MM.1S (cell line): ENCODE measurements around the gene PRRX2.

Experiments
- DNase-seq: peaks from one replicate; pipeline ENCODE4 v3.0.0-alpha.2; 2015
- H2AFZ ChIP-seq: fragments of 300-600 bp; sonication (generic); 2 replicates; pipeline ENCODE4 v1.6.0; 2016; ENCODE audit warnings: antibody characterized with exemption, low read length
- H3F3A ChIP-seq: fragments of 300-600 bp; sonication (generic); 2 replicates; pipeline ENCODE4 v1.6.1; 2016; ENCODE audit warnings: mild to moderate bottlenecking, antibody characterized with exemption, low read length, moderate library complexity, mixed read lengths; ENCODE audit not compliant: insufficient read depth
- H3K27ac ChIP-seq: fragments of 300-600 bp; sonication (generic); 2 replicates; pipeline ENCODE4 v1.5.1; 2016; ENCODE audit warnings: mild to moderate bottlenecking, low read length
- H3K27me3 ChIP-seq: fragments of 300-600 bp; sonication (generic); replicated peaks from 2 replicates; pipeline ENCODE4 v1.6.0; 2016; ENCODE audit warnings: low read length; ENCODE audit not compliant: insufficient read depth
- H3K36me3 ChIP-seq: fragments of 300-600 bp; sonication (generic); replicated peaks from 2 replicates; pipeline ENCODE4 v1.6.1; 2016; ENCODE audit warnings: mild to moderate bottlenecking, low read length, mixed read lengths; ENCODE audit not compliant: insufficient read depth
- H3K4me1 ChIP-seq: fragments of 300-600 bp; sonication (generic); 2 replicates; pipeline ENCODE4 v1.6.1; 2016; ENCODE audit warnings: low read length, mixed read lengths
- H3K4me2 ChIP-seq: fragments of 300-600 bp; sonication (generic); 2 replicates; pipeline ENCODE4 v1.6.0; 2016; ENCODE audit warnings: low read depth, low read length
- H3K4me3 ChIP-seq: fragments of 300-600 bp; sonication (generic); 2 replicates; pipeline ENCODE4 v1.5.1; 2016; ENCODE audit warnings: low read length, mixed read lengths
- H3K79me2 ChIP-seq: fragments of 300-600 bp; sonication (generic); 2 replicates; pipeline ENCODE4 v1.6.1; 2016; ENCODE audit warnings: mixed run types, low read length, mixed read lengths
- H3K9ac ChIP-seq: fragments of 300-600 bp; sonication (generic); 2 replicates; pipeline ENCODE4 v1.6.1; 2016; ENCODE audit warnings: low read length, mixed read lengths
- H3K9me2 ChIP-seq: fragments of 300-600 bp; sonication (generic); replicated peaks from 2 replicates; pipeline ENCODE4 v1.6.1; 2016; ENCODE audit warnings: mild to moderate bottlenecking, low read length, mixed read lengths; ENCODE audit not compliant: insufficient read depth
- H3K9me3 ChIP-seq: fragments of 300-600 bp; sonication (generic); replicated peaks from 2 replicates; pipeline ENCODE4 v1.6.1; 2016; ENCODE audit warnings: mild to moderate bottlenecking, low read length, mixed read lengths; ENCODE audit not compliant: insufficient read depth
- H4K20me1 ChIP-seq: fragments of 300-600 bp; sonication (generic); 2 replicates; pipeline ENCODE4 v1.6.1; 2016; ENCODE audit warnings: mild to moderate bottlenecking, low read length, moderate library complexity, mixed read lengths; ENCODE audit not compliant: insufficient read depth
- EZH2 ChIP-seq: fragments of 300-600 bp; sonication (generic); optimal IDR thresholded peaks from 2 replicates; pipeline ENCODE3; 2017; ENCODE audit warnings: low read depth, mild to moderate bottlenecking, antibody characterized with exemption, low read length, mixed read lengths
- EZH2phosphoT487 ChIP-seq: fragments of 300-600 bp; sonication (generic); IDR thresholded peaks from 2 replicates; pipeline ENCODE4 v1.6.1; 2018; ENCODE audit warnings: antibody characterized with exemption, low read length
- TF ChIP-seq, protein P1 (sequence below): fragments of 300-600 bp; sonication (generic); IDR thresholded peaks from 2 replicates; pipeline ENCODE4 v1.5.1; 2016; ENCODE audit warnings: antibody characterized with exemption, low read length, mixed read lengths

Gene PRRX2

DNA sequence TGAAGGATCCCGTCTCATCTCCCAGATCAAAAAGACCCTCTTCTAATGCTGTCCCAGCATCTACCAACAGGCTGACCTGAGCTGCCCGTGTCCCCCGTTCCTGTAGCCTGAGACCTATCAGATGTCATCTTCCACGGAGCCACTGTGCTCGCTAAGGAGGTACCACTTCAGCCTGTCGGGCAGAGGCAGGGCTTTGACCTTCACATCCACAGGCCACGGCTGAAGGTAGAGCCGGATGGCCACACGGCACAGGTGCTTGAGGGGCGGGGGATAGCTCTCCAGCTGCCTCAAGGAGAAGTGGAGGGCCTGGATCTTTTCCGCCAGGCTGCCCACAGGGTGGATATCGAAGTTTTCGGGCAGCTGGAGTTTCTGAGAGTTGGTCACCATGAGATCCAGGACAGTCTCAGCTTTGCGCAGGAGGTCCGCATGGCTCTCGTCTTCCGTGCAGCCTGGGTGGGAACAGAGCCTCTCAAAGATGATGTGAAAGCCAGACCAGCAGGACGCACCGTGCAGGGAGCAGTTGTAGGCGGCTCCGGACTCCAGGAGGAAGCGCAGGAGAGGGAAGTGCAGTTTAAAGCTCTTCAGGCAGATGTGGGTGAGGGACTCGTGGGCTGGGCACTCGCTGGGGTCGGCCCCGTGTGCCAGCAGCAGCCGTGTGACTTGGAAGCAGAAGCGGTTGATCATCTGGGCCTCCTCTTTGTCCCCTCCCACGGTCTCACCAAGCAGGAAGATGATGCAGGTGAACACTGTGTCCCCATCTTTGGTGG lies 27.6 kb upstream of the PRRX2 start:
- Histone ChIP-seq H3K9ac (no peak overlapping the region), H3K79me2 (peaks cover 50% of the 10 kb centered on the region), H3K4me2 (no peak overlapping the region), H3K4me1 (peaks cover 9% of the 10 kb centered on the region), H4K20me1 (no peaks in the 10 kb centered on the region; the same call in 1 of the 2 replicates), H3K36me3 (no peaks in the 10 kb centered on the region; the same call in 1 of the 2 replicates), H3K9me2 (no peaks in the 10 kb centered on the region), H3F3A (peaks cover 6% of the 10 kb centered on the region; the same call in 1 of the 2 replicates), H3K4me3 (no peak overlapping the region), H2AFZ (no peak overlapping the region), H3K27me3 (no peaks in the 10 kb centered on the region), H3K27ac (no peak overlapping the region), H3K9me3 (no peaks in the 10 kb centered on the region)
- no peak for DNase-seq
- TF ChIP-seq EZH2 (no peak), EZH2phosphoT487 (no peak)
- TF ChIP-seq, protein P1, sequence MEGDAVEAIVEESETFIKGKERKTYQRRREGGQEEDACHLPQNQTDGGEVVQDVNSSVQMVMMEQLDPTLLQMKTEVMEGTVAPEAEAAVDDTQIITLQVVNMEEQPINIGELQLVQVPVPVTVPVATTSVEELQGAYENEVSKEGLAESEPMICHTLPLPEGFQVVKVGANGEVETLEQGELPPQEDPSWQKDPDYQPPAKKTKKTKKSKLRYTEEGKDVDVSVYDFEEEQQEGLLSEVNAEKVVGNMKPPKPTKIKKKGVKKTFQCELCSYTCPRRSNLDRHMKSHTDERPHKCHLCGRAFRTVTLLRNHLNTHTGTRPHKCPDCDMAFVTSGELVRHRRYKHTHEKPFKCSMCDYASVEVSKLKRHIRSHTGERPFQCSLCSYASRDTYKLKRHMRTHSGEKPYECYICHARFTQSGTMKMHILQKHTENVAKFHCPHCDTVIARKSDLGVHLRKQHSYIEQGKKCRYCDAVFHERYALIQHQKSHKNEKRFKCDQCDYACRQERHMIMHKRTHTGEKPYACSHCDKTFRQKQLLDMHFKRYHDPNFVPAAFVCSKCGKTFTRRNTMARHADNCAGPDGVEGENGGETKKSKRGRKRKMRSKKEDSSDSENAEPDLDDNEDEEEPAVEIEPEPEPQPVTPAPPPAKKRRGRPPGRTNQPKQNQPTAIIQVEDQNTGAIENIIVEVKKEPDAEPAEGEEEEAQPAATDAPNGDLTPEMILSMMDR, result no peak

DNA sequence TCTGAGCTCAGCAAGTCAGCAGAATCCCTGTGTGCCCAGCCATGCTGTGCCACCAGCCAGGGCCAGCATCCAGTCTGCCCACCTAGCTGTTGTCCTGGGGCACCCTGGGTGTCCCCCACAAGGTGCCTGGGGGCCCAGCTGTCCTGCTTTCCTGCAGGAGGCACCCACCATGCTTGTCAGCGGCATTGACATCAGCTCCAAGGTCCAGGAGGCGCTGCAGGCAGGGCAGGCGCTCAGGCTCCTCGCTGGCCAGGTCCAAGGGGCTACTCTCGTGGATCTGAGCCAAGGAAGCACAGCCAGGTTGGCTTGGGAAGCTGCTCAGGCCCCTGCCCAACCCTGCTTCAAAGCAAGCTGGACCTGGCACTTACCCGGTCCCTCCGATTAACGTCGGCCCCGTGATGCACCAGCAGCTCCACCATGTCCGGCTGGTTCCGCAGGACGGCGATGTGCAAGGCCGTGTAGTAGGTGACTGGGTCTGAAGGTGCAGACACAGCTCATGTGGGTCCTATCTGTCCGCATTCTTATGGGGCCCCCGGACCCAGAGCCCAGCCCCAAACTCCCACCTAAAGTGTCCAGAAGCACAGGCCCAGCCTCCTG lies 26.3 kb upstream of the PRRX2 start:
- Histone ChIP-seq H2AFZ (no peak overlapping the region), H3K79me2 (peaks cover 38% of the 10 kb centered on the region), H3F3A (peaks cover 6% of the 10 kb centered on the region; the same call in 1 of the 2 replicates), H3K4me3 (no peak overlapping the region), H3K27ac (no peak overlapping the region), H3K9me3 (no peaks in the 10 kb centered on the region), H4K20me1 (no peaks in the 10 kb centered on the region; the same call in 1 of the 2 replicates), H3K4me2 (no peak overlapping the region), H3K27me3 (peaks cover 8% of the 10 kb centered on the region), H3K36me3 (no peaks in the 10 kb centered on the region), H3K9me2 (no peaks in the 10 kb centered on the region), H3K4me1 (peaks cover 9% of the 10 kb centered on the region), H3K9ac (no peak overlapping the region)
- TF ChIP-seq, protein P1, result no peak
- TF ChIP-seq EZH2phosphoT487, result no peak
- DNase-seq, result no peak

DNA sequence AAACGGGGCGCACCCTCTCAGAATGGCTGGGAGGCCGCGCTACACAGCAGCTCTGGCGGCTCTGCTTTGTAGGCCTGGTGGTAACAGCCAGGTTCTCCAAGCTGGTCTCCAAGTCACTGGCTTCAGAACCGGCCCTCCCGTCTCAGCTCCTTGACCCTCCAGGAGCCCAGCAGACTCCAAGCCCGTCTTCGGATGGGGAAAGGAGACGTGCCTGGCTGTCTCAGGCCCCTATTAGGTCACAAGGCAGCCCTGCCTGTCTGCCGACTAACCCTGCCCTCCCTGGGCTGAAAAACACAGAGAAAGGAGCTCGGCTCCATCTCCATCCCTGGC lies 25.7 kb upstream of the PRRX2 start:
- DNase-seq, result no peak
- Histone ChIP-seq H3K4me3 (no peak overlapping the region), H4K20me1 (no peaks in the 10 kb centered on the region; the same call in 1 of the 2 replicates), H3K4me1 (peaks cover 9% of the 10 kb centered on the region), H3K36me3 (no peaks in the 10 kb centered on the region), H3K4me2 (no peak overlapping the region), H3K27me3 (peaks cover 14% of the 10 kb centered on the region), H3K9me2 (no peaks in the 10 kb centered on the region), H3K27ac (no peak overlapping the region), H3K9me3 (no peaks in the 10 kb centered on the region), H3K79me2 (peaks cover 33% of the 10 kb centered on the region), H3F3A (peaks cover 6% of the 10 kb centered on the region; the same call in 1 of the 2 replicates), H2AFZ (no peak overlapping the region), H3K9ac (no peak overlapping the region)
- TF ChIP-seq EZH2 (no peak), EZH2phosphoT487 (no peak)
- TF ChIP-seq, protein P1, result no peak
